PFSK-1 (cell line): ENCODE results near the gene NET1.

ENCODE experiments used
- FOXP2 ChIP-seq: optimal IDR thresholded peaks from 2 replicates; pipeline ENCODE3; 2011; ENCODE audit warnings: borderline replicate concordance, control low read depth, inconsistent platforms; ENCODE audit not compliant: insufficient read depth; ENCODE audit errors: extremely low read length, extremely low read depth
- POLR2AphosphoS5 ChIP-seq: IDR thresholded peaks from 2 replicates; pipeline ENCODE4 v1.6.1; 2012; ENCODE audit warnings: low read depth, mild to moderate bottlenecking, control low read depth, low read length, moderate library complexity
- SIN3A ChIP-seq: IDR thresholded peaks from 2 replicates; pipeline ENCODE4 v1.6.1; 2012; ENCODE audit warnings: mild to moderate bottlenecking, low read length, moderate library complexity, borderline replicate concordance; ENCODE audit not compliant: insufficient read depth
- TAF1 ChIP-seq: IDR thresholded peaks from 2 replicates; pipeline ENCODE4 v1.6.1; 2012; ENCODE audit warnings: low read length, control low read depth, borderline replicate concordance; ENCODE audit not compliant: insufficient read depth
- TF ChIP-seq, protein P1 (sequence below), 2 experiments: IDR thresholded peaks; 2 replicates each; pipeline versions ENCODE4 v1.6.1 to v1.8.0; 2011 to 2012; ENCODE audit warnings: low read depth in 2 of 2, low read length in 2 of 2, control low read depth in 1 of 2, inconsistent platforms in 1 of 2, mild to moderate bottlenecking in 1 of 2, moderate library complexity in 1 of 2; ENCODE audit not compliant: insufficient read depth in 1 of 2

The NET1 gene

GRCh38 chr10:5441106-5441505 is 28.7 kb downstream of the NET1 start:
- TF ChIP-seq SIN3A, result no peak
- TF ChIP-seq FOXP2, result no peak
- TF ChIP-seq POLR2AphosphoS5, result no peak
- TF ChIP-seq TAF1, result no peak

- TF ChIP-seq SIN3A (no peak), TAF1 (no peak), POLR2AphosphoS5 (no peak), FOXP2 (no peak)
- TF ChIP-seq, protein P1, sequence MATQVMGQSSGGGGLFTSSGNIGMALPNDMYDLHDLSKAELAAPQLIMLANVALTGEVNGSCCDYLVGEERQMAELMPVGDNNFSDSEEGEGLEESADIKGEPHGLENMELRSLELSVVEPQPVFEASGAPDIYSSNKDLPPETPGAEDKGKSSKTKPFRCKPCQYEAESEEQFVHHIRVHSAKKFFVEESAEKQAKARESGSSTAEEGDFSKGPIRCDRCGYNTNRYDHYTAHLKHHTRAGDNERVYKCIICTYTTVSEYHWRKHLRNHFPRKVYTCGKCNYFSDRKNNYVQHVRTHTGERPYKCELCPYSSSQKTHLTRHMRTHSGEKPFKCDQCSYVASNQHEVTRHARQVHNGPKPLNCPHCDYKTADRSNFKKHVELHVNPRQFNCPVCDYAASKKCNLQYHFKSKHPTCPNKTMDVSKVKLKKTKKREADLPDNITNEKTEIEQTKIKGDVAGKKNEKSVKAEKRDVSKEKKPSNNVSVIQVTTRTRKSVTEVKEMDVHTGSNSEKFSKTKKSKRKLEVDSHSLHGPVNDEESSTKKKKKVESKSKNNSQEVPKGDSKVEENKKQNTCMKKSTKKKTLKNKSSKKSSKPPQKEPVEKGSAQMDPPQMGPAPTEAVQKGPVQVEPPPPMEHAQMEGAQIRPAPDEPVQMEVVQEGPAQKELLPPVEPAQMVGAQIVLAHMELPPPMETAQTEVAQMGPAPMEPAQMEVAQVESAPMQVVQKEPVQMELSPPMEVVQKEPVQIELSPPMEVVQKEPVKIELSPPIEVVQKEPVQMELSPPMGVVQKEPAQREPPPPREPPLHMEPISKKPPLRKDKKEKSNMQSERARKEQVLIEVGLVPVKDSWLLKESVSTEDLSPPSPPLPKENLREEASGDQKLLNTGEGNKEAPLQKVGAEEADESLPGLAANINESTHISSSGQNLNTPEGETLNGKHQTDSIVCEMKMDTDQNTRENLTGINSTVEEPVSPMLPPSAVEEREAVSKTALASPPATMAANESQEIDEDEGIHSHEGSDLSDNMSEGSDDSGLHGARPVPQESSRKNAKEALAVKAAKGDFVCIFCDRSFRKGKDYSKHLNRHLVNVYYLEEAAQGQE (IDR thresholded peaks at IDR 0.05; ENCODE audit: insufficient read depth in 1 of 2, low read depth in 2 of 2, low read length in 2 of 2), result no peak
These were observed 30.0 kb downstream of the NET1 start for GRCh38 chr10:5442065-5442989.

- no peak for TF ChIP-seq FOXP2
- no peak for TF ChIP-seq POLR2AphosphoS5
- TF ChIP-seq, protein P1 (IDR thresholded peaks at IDR 0.05; ENCODE audit: insufficient read depth in 1 of 2, low read depth in 2 of 2, low read length in 2 of 2), result no peak
- no peak for TF ChIP-seq TAF1
- no peak for TF ChIP-seq SIN3A
These were observed 30.6 kb downstream of the NET1 start for GRCh38 chr10:5442990-5443370.

GRCh38 chr10:5443429-5443828 is 31.1 kb downstream of the NET1 start:
- TF ChIP-seq, protein P1 (IDR thresholded peaks at IDR 0.05; ENCODE audit: insufficient read depth in 1 of 2, low read depth in 2 of 2, low read length in 2 of 2), result no peak
- TF ChIP-seq SIN3A (no peak), POLR2AphosphoS5 (no peak), TAF1 (no peak), FOXP2 (no peak)

DNA sequence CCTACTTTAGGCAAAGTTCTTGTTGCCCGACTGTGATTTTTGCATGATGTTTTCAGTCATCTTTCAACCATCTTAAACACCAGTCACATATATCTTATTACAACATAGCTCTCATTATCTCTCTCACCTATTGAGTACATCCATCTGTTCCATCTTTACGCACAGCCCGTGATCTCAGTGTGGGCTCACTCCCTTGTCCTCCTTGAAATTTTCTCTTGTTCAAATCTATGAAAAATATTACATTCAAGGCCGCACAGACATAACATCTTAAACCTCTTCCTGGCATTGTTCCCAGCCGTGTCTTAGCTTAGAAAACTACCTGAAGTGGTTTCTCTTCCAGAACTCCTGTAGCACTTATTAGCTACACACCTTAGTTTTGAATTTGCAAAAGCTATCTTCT is 32.6 kb downstream of the NET1 start:
- TF ChIP-seq FOXP2 (no peak), SIN3A (no peak), POLR2AphosphoS5 (no peak), TAF1 (no peak)
- TF ChIP-seq, protein P1 (IDR thresholded peaks at IDR 0.05; ENCODE audit: insufficient read depth in 1 of 2, low read depth in 2 of 2, low read length in 2 of 2), result no peak
